HG03558 (cell line): ENCODE data around the gene TRAF7.

ENCODE experiments used
- ATAC-seq: cut with Tn5 transposase; IDR thresholded peaks from one replicate; pipeline ENCODE4 v1.9.1; 2021; ENCODE audit warnings: moderate number of reproducible peaks; ENCODE audit not compliant: unreplicated experiment; ENCODE audit errors: extremely low read depth

The TRAF7 gene

DNA sequence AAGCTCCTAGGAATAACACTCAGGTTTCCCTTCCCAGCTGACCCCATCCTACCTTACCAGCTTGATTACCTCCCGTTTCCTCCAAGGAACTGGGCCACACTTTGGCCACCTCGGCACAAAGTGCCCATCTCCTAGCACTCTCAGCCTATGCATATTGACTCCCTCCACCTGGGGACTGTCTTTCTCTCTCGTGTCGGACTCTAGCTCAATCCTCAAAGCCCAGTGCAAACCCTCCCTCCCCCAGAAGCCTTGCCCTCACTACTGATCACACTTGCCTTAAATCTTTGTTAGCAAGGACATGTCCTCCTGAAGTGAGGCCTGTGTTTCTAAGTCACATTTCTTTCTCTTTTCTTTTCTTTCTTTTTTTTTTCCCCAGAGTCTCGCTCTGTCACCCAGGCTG is 9.7 kb upstream of the TRAF7 start:
- ATAC-seq = no peak

DNA sequence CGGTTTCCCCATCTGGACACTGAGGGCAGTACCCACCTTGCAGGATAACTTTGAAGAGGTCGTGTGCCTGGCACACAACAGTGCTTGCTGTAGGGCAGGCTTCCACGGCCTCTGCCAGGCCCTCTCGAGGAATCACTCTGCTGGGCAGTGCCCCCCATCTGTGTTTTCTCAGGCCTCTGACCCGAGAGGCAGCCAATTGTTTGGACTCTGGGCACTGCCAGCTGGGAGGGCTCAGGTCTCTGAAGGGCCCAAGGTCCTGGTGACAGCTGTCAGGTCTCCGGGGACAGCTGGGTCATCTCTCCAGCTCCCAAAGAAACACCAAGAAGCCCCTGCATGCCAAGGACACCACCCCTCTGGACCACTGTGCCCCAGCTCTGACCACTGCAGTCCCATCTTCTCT is 8.2 kb upstream of the TRAF7 start:
- ATAC-seq = no peak

DNA sequence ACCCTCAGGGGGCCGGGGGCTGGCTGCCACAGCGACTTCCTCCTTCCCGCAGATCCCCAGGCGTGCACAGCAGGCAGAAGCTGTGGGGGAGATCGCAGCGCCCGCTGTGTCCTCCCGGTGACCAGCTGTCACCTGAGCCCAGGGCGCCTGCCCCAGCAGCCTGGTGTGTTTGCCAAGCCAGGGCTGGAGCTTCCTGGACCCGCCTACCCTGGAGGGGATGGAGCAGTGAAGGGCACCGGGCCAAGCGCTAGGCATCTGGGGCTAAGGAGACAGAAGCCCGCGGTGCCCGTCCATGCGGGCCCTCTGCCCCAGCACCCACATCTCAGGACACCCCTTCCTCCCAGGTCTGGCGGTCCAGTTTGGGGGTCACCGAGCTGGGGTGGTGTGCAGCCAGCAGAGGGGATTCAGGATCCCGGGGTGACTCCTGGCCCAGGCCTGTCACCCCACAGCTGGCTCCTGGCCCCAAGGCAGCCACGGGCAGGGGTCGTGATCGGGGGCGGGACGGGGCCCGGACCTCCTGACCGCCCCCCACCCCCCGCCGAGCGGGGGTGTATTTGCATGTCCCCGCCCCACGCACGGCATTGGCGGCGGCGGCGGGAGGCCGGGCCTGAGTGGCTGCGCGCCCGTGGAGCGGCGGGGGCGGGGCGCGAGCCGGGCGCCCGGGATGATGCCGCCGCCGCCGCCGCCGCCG is 7.5 kb upstream of the TRAF7 start, which contains the start of gene RAB26:
TSS of gene RAB26 (plus strand) at position 645 of the 691 bp plus-strand sequence. CDS start 159 bp downstream, outside the sequence.
- no peak for ATAC-seq

DNA sequence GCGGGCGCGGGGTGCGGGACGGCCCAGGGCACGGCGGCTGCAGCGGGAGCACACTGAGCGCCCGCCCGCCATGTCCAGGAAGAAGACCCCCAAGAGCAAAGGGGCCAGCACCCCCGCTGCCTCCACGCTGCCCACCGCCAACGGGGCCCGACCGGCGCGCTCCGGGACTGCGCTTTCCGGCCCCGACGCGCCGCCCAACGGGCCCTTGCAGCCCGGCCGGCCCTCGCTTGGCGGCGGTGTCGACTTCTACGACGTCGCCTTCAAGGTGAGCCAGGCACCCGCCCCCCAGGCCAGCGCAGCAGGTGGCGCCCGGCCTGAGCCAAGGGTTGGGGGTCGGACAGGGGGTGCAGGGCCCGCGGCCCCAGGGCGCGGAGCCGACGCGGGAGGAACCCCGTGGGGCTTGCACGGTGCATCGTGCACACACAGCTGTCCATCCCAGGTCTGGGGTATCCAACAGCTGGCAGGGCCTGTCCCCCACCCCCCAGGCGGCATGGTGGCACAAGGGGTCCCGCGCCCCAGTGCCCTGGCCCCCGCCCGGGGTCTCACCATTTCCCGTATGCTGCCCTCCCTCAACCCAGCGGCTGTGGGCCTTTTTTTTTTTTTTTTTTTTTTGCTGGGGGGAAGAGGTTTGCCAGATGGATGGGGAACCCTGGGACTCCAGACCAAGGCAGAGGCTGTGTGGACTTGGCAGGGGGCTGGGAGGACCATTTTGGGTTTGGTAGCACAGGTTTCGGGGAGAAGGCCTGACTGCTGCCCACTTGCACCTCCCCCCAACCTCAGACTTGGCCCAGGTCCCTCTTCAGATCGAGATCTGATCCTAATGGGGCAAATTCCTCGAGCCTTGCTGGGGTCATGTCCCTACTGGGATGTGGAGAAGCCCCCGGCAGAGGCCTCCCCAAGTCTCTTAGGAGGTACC is 6.6 kb upstream of the TRAF7 start:
- no peak for ATAC-seq

- ATAC-seq = no peak
Measured at GRCh38 chr16:2149630-2150417, 5.8 kb upstream of the TRAF7 start.

GRCh38 chr16:2150418-2151187 is 5.0 kb upstream of the TRAF7 start:
- ATAC-seq = no peak

GRCh38 chr16:2151188-2152091 is 4.1 kb upstream of the TRAF7 start:
- no peak for ATAC-seq

DNA sequence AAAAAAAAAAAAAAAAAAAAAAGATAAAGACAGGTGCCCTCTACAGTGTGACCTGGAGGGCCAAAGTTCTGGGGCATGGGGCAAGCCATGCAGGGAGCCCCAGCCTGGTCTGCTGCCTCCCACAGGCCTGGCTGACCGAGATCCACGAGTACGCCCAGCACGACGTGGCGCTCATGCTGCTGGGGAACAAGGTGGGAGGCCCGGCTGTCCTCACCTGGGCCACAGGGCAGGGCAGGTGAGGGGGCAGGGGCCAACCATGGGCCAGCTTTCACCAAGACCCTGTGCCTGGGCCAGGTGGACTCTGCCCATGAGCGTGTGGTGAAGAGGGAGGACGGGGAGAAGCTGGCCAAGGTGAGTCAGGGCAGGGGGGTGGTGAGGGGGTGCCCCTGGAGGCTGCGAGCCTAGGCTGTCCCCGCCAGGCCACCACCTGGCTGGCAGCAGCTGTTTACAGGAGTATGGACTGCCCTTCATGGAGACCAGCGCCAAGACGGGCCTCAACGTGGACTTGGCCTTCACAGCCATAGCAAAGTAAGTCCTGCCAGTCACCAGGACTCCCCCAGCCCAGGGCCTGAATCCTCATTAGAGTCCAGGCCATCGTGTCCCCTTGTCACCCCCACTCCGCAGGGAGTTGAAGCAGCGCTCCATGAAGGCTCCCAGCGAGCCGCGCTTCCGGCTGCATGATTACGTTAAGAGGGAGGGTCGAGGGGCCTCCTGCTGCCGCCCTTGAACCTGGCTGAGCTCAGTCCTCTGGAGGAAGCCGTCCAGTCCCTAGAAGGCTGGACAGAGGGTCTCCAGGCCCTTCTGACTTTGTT is 2.7 kb upstream of the TRAF7 start:
- no peak for ATAC-seq

DNA sequence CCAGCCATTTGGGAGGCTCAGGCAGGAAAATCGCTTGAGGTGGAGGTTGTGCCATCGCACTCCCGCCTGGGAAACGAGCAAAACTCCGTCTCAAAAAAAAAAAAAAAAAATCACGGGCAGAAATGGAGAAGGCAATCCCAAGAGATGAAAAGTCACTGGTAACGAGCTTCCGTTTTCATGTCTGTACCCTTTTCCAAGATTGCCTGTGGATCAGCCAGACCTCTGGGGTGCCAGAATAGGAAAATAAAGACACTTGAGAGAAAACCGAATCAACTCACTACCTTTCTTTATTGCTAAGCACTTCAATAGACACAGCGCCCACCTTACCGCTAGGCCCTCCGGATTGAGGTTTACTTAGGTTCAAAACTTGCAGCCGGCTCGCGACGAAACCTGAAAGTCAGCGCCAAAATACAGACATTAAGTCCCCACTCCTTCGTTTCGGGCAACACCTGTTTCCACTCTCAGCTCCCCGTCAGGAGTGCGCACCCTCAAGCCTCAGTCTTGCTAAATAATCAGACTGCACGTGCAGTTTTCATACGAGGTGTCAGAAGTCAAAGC is 970 bp upstream of the TRAF7 start:
- no peak for ATAC-seq

DNA sequence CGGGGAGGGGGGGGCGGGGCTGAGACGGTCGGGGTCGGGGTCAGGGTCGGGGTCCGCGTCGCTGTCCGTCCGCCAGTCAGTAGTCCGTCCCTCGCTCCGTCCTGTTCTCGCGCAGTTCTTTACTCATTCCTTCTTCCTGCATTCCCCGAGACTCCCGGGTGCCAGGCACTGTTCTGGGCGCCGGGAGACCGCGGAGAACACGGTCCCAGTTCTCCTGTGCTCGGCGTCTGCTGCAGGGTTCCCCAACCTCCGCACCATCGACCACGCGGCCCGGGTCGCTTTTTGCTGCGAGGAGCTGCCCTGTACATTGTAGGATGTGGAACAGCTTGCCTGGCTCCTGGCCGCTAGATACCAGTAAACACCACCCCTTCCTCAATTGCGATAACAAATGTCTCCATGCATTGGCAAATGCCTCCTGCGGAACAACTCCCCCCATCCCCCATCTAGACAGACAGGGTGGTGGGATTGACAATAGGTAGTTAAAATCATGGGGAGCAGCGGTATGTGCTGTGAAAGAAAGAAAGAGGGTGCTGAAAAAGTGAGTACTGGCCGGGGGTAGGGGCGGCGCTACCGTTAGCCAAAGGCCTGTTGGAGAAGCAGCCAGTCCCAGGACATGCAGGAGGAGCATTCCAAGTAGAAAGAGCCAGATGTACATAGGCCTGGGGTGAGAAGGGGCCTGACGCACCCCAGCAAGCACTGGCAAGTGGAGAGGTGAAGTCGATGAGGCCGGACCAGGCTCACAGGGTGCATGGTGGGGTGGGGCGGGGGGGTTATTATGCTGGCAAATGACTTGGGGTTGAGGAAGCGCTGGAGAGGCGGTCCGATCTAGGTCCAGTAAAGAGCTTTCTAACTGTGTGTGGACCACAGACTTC is 631 bp downstream of the TRAF7 start:
- no peak for ATAC-seq

GRCh38 chr16:2156849-2157224 is 1.3 kb downstream of the TRAF7 start:
- ATAC-seq = no peak

DNA sequence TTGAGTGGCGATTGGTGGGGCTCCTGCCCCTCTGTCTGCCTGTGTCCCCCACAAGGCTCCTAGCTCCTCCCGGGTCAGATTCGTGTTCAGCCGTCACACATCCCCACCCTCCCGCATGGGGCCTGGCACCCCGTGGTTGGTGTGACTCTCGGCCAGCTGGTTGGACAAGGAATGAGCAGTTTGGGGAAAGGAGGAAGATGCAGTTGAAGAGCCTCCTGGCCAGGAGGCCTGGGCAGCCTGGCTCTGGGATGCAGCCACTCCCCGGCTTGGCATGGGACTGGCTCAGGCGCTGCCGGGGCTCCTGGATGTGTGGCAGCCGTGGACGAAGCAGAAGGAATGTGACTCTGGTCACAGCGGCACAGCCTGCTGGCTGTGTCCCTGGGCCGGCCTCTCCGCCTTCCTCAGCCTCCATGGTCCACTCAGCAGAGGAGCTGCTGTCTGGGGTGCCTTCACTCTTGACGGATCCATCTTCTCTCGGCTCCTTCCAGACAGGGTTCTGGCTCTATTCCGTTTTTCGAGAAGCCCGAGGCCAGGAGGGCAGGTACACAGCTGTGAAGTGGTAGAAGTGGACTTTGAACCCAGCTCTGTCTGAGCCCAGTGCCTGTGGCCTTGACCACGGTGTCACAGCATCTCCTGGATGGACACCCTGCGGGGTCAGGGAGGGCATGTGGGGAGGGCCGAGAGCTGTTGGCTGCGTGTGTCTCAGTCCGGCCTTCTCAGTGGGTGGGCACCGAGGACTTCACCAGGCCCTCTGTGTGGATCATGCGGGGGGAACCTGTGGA is 2.1 kb downstream of the TRAF7 start:
- no peak for ATAC-seq

DNA sequence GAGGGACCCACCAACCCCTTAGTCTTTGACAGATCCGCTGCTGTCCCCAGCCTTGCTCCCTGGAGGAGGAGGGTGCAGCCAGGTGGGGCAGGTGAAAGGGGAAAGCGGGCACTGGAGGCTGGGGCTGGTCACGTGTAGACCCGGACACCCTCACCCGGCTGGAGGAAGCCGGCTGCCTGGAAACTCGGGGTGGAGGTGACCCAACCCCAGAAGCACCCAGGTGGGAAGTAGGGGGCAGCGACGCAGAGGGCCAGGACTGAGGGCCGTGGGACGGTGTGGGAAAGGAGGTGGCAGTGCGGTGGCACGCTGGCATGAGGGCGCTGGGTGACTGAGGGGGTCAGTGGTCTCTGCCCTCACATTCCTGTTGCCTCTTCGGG is 2.7 kb downstream of the TRAF7 start:
- no peak for ATAC-seq

DNA sequence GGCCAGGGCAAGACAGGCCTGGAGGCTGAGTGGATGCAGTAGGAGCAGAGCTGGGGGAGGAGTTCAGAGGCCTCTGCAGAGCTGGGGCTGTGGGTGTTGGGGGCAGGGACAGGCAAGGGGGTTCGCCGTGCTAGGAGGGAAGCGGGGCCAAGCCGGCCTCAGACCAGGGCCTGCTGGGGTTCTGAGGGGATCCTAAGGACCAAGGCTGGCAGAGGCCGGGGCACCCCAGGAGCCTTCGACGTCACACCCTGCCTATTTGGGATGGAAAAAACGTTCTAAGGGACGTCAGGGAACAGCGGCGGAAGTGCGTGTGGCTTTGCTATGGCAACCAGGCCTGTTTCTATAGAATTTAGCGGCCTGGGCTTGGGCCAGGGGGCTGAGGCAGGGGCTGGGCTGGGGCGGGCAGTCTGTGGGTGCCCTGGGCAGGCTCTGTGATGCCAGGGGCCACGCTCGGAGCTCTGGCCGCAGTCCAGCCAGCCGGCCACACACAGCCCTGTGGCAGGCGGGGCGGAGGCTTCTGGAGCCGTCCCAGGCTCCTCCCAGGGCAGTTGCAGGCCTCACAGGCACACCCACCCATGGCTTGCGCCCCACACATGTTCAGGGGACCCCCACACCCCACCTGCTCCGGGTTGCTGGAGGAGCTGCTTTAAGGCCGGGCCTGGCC is 3.7 kb downstream of the TRAF7 start:
- no peak for ATAC-seq

GRCh38 chr16:2160915-2161551 is 5.5 kb downstream of the TRAF7 start:
- ATAC-seq = no peak
